ENCODE data around the gene DEFB123.
"Not testable (repeated sequence)": the region's sequence is repeated elsewhere in the genome, so short reads cannot be mapped to it uniquely, and the experiment has no call there.

The DEFB123 gene, protein sequence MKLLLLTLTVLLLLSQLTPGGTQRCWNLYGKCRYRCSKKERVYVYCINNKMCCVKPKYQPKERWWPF

DNA sequence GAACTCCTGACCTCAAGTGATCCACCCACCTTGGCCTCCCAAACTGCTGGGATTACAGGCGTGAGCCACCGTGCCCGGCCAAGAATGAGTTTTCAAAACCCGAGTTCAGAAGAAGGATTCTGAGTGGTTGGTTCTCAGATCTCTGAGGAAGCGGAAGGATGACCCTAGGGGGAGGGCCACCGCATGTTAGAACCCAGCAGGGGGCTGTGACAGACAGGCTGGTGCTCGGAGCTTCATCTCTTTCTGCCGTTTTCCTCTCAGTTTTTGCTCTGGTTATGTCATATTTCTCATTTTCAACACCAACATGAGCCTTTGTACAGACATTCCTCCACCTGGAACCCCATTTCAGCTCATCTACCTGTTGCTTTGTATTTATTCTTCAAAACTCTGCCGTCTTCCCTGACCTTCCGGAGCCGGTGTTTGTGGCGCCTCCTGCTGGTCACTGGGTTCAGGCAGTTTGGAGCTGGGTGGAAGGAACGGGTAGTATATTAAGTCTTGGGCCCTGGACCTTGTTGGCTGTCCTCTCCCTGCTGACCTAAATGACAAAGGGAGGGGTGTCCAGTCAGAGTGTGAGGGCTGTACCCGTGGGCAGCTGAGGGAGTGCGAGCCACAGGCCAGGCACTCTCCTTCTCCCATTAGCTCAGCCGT, at the start of gene DEFB123:
Gene DEFB123, plus strand, starts transcription at position 621 of the 648 bp plus-strand sequence. CDS start 67 bp downstream, outside the sequence.
- no peak for TF ChIP-seq POLR2A (IDR thresholded peaks at IDR 0.05; ENCODE audit: low read length)
- TF ChIP-seq GATA1 (IDR thresholded peaks at IDR 0.05; ENCODE audit: low read depth, low read length), result no peak

DNA sequence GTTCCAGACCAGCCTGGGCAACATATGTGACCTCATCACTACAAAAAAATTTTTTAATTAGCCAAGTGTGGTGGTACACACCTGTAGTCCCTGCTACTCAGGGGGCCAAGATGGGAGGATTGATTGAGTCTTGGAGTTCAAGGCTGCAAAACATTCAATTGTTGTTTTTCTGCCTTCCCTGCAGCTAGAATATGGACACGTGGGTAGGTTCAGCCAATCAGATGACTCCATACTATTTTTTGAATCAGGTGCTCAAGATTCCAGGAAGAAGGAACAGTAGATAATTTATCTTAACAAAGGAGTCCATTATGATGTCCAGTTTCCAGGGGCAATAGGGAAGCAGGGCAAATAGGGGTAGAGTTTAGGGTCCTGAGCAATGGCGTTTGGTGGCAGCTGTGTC, 47.6 kb upstream of the DEFB123 start:
- TF ChIP-seq POLR2A (IDR thresholded peaks at IDR 0.05; ENCODE audit: low read length) (no peak), GATA1 (IDR thresholded peaks at IDR 0.05; ENCODE audit: low read depth, low read length) (no peak)
- DNase-seq, result no peak

More for the DNA sequence above, at the start of gene DEFB123:
- peak in 1 of 2 experiments; percentile 24 for DNase-seq

DNA sequence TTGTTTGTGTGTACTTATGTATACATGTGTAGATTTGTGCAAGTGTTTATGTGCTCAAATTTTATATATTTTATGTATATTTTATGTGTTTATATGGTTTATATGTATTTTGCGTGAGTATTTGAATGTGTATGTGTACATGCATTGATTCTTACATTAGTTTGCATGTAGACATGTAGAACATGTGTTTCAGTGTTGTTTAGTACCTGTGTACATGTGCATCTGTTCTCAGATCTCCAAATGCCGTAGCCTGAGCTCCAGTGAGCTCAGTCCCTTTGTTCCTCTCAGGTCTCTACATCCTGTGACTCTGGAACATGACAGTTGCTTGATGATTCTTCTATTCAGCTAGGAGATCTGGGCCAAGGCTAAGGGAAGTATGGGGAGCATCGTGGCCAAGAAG, 45.5 kb upstream of the DEFB123 start:
- DNase-seq, result no peak
- TF ChIP-seq POLR2A (IDR thresholded peaks at IDR 0.05; ENCODE audit: low read length), result no peak
- no peak for TF ChIP-seq GATA1 (IDR thresholded peaks at IDR 0.05; ENCODE audit: low read depth, low read length)

DNA sequence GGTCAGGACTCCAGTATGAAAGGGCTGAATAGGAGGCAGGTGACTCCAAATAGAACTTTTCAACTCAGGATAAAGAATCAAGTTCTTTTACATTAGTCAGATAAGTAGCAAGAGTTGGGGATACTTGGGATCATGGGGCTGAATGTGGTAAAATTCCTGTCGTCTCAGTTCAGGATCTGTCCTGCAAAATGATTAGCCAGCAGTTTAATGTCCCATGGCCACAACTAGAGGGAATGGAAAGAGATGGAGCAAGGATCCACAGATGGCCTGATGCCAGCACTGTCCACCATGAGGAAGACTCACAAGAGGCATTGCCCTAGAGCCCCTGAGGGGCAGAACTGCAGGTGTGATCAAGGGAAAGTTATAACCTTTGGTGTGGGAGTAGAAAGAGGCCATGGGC, 36.5 kb upstream of the DEFB123 start:
- DNase-seq, result no peak
- no peak for TF ChIP-seq POLR2A (IDR thresholded peaks at IDR 0.05; ENCODE audit: low read length)
- TF ChIP-seq GATA1 (IDR thresholded peaks at IDR 0.05; ENCODE audit: low read depth, low read length), result no peak

DNA sequence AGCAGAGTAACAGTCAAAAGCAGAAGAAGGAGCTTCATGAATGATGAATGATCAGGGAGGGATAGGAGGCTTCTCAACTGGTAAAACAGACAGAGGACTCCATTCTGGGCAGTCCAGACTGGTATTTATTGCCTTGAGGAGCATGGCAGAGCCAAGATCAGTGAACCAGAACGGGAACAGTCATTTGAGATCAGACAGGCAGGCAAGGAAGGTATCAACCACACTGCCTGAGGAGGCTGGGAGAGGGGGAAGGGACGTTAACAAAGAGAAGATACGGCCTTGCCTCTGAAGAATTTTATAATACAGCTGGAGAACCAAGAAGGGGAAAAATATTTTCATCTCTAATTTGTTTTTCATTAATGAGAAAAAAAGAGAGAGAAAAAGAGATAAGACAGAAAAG, 34.3 kb upstream of the DEFB123 start, which contains the start of gene DEFB121:
Gene DEFB121, minus strand, starts transcription at position 101 of the 400 bp plus-strand sequence. Its CDS starts 63 bp downstream, at position 38.
- no peak for DNase-seq
- no peak for TF ChIP-seq POLR2A (IDR thresholded peaks at IDR 0.05; ENCODE audit: low read length)
- no peak for TF ChIP-seq GATA1 (IDR thresholded peaks at IDR 0.05; ENCODE audit: low read depth, low read length)

DNA sequence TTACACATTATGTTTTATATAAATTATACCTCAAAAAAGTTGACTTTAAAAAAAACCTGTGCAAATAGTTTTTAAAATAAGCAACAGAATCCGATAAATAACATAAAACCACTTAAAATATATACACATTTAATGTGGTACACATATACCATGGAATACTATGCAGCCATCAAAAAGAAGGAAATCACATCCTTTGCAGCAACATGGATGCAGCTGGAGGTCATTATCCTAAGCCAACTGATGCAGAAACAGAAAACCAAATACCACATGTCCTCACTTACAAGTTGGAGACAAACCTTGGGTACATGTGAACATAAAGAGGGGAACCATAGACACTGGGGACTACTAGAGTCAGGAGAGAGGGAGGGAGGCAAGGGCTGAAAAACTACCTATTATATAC, 30.4 kb upstream of the DEFB123 start:
- no peak for TF ChIP-seq GATA1 (IDR thresholded peaks at IDR 0.05; ENCODE audit: low read depth, low read length)
- no peak for TF ChIP-seq POLR2A (IDR thresholded peaks at IDR 0.05; ENCODE audit: low read length)
- DNase-seq, result no peak

DNA sequence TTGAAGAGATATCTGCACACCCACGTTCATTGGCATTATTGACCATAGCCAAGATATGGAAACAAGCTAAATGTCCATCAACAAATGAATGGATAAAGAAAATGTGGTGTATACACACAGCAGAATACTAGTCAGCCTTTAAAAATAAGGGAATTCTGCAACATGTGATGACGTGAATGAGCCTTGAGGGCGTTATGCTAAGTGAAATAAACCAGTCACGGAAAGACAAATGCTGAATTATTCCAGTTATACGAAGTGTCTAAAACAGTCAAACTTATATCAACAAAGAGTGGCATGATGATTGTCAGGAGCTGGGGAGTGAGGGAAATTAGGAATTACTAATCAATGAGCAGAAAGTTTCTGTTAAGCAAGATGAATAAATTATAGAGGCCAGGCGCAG, 26.1 kb upstream of the DEFB123 start:
- TF ChIP-seq GATA1 (IDR thresholded peaks at IDR 0.05; ENCODE audit: low read depth, low read length), result no peak
- TF ChIP-seq POLR2A (IDR thresholded peaks at IDR 0.05; ENCODE audit: low read length), result no peak
- DNase-seq, result no peak

DNA sequence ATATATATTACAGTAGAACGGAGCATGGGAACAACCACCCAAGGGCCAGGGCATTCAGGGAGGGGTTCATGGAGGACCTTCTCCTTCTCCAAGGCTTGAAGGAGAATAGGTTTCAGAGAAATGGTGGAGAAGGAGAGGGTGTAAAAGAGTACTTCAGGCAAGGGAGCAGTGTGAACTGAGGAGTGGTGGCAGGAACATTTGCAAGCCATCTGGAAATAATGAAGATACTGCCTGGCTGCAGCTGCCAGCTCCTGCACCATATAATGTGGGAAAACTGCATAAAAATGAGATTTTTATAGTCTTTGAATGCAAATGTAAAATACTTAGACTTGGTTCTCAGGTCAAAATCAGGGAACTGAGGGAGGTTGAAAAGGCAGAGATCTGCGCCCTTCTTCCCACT, 24.8 kb upstream of the DEFB123 start:
- no peak for TF ChIP-seq GATA1 (IDR thresholded peaks at IDR 0.05; ENCODE audit: low read depth, low read length)
- DNase-seq, result no peak

DNA sequence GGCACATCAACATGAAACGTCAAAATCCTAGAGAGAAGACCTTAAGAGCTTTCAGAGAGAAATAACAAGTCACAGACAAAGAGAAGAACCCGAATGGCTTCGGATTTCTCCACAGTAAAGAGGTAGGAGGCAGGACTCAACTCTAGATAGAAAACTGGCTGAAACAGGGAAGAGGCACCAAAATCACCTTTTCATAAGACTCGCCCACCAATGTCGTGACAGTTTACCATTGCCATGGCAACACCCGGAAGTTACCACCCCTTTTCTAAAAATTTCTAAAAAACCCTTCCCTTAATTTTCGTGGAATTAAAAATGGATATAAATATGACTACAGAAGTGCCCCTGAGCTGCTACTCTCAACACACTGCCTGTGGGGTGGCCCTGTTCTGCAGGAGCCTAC, 22.1 kb upstream of the DEFB123 start:
- DNase-seq, result no peak
- no peak for TF ChIP-seq POLR2A (IDR thresholded peaks at IDR 0.05; ENCODE audit: low read length)

DNA sequence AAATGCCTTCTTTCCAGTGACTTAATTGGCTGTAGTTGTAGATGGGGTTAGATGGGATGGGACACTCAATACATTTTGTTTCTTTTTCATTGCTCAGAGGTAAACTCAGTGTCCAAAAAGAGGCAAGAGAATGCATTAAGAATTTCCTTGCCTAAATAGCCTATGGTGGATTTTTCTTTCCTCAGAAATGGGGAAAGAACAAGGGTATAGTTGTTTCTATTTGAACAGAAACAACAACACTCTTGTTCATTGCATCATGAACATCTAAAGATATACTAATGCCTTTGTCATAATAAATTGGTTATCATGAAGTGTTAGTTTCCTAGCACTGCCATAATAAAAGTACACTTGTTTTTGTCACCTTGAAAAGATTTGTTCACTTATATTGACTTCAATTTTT, 14.6 kb upstream of the DEFB123 start:
- no peak for DNase-seq
- TF ChIP-seq GATA1 (IDR thresholded peaks at IDR 0.05; ENCODE audit: low read depth, low read length) (no peak), POLR2A (IDR thresholded peaks at IDR 0.05; ENCODE audit: low read length) (no peak)

DNA sequence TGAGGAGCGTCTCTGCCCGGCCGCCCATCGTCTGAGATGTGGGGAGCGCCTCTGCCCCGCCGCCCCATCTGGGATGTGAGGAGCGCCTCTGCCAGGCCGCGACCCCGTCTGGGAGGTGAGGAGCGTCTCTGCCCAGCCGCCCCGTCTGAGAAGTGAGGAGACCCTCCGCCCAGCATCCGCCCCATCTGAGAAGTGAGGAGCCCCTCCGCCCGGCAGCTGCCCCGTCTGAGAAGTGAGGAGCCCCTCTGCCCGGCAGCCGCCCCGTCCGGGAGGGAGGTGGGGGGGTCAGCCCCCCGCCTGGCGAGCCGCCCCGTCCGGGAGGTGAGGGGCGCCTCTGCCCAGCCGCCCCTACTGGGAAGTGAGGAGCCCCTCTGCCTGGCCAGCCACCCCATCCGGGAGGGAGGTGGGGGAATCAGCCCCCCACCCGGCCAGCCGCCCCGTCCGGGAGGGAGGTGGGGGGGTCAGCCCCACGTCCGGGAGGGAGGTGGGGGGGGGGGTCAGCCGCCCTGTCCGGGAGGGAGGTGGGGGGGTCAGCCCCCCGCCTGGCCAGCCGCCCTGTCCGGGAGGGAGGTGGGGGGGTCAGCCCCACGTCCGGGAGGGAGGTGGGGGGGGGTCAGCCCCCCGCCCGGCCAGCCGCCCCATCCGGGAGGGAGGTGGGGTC, 13.4 kb upstream of the DEFB123 start:
- not testable (repeated sequence) for DNase-seq

DNA sequence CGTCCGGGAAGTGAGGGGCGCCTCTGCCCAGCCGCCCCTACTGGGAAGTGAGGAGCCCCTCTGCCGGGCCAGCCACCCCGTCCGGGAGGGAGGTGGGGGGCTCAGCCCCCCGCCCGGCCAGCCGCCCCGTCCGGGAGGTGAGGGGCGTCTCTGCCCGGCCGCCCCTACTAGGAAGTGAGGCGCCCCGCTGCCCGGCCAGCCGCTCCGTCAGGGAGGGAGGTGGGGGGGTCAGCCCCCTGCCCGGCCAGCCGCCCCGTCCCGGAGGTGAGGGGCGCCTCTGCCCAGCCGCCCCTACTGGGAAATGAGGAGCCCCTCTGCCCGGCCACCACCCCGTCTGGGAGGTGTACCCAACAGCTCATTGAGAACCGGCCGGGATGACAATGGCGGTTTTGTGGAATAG, 12.9 kb upstream of the DEFB123 start:
- DNase-seq, result not testable (repeated sequence)

DNA sequence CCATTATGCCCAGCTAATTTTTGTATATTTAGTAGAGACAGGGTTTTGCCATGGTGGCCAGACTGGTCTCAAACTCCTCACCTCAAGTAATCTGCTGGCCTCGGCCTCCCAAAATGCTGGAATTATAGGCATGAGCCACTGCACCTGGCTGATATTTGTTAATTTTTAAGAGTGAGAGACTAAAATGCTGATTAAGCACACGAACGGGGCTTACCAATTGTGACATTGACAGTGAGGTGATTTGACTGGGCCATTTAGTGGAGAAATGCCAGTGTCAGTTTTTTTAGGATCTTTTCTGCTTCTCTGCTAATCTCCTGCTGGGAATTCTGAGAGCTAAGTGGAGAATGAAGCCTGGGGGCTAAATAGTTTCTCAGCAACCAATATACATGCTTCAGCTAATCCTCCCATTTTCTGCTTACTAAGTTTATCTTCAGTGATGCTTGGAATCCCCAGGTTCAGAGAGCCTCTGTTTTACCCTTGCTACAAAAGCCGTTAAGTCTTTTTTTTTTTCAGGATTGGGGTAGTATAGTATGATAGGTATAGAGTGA, 9.8 kb upstream of the DEFB123 start:
- no peak for DNase-seq
- TF ChIP-seq GATA1 (IDR thresholded peaks at IDR 0.05; ENCODE audit: low read depth, low read length) (no peak), POLR2A (IDR thresholded peaks at IDR 0.05; ENCODE audit: low read length) (no peak)

DNA sequence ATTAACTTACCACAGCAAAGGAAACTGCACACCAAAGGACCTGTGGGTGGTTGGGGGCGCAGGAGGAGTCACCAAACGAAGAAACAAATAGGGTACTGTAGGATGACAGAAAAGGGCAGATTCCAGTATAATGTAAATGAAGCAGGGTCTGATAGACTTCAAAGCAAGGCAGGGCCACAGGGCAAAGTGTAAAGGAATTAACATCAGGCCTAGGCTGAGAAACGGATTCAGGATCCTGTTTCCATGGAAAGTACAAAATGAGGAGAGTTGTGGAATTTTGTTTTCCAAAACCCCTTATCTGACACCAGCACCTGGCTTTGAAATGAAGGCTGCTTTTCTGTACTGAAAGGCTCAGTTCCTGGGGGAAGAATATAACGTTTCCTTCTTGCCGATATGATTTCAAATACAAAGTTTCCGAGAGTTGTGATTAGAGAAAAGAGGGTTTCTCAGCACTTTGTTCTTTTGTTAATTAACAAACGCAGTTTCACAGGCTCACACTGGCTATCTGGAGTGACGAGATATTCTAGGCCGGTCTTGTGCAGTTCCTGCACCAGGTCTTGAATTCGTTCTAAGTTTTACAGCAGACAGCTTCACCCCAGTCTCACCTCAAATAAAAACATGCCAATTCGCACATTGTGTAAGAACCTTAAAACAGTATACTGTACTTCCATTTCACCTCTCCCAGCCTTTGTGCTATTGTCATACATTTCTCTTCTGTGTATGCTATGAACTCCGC, 5.8 kb downstream of the DEFB123 start:
- no peak for TF ChIP-seq POLR2A (IDR thresholded peaks at IDR 0.05; ENCODE audit: low read length)
- TF ChIP-seq GATA1 (IDR thresholded peaks at IDR 0.05; ENCODE audit: low read depth, low read length), result no peak
- no peak for DNase-seq
